HG02852 (cell line): ENCODE results near the gene MXI1.

ENCODE experiments used
- ATAC-seq: cut with Tn5 transposase; IDR thresholded peaks from one replicate; pipeline ENCODE4 v1.9.1; 2021; ENCODE audit warnings: mild to moderate bottlenecking, moderate library complexity; ENCODE audit not compliant: unreplicated experiment

The MXI1 gene

GRCh38 chr10:110214371-110214826 lies 7.0 kb downstream of the MXI1 start:
- ATAC-seq: peak; percentile 32

GRCh38 chr10:110215286-110216170 lies 8.1 kb downstream of the MXI1 start:
- ATAC-seq: no peak

GRCh38 chr10:110216240-110216639 lies 8.8 kb downstream of the MXI1 start:
- ATAC-seq: no peak

- no peak for ATAC-seq
Observed at GRCh38 chr10:110216942-110217661, 9.7 kb downstream of the MXI1 start.

- ATAC-seq: no peak
Observed at GRCh38 chr10:110217662-110218008, 10.2 kb downstream of the MXI1 start.

GRCh38 chr10:110218632-110219031 lies 11.2 kb downstream of the MXI1 start:
- ATAC-seq: no peak

- ATAC-seq: no peak
Observed at GRCh38 chr10:110219884-110220283, 12.5 kb downstream of the MXI1 start.

- ATAC-seq: no peak
Observed at GRCh38 chr10:110220398-110220797, 13.0 kb downstream of the MXI1 start.

- ATAC-seq: no peak
Observed at GRCh38 chr10:110221044-110221720, 13.8 kb downstream of the MXI1 start.

- ATAC-seq: peak; percentile 49
Observed at GRCh38 chr10:110221721-110222261, 14.4 kb downstream of the MXI1 start.

- no peak for ATAC-seq
Observed at GRCh38 chr10:110222641-110223297, 15.4 kb downstream of the MXI1 start.

GRCh38 chr10:110223298-110223925 lies 16.0 kb downstream of the MXI1 start:
- ATAC-seq: no peak

- ATAC-seq: no peak
Observed at GRCh38 chr10:110224992-110225391, 17.6 kb downstream of the MXI1 start.

GRCh38 chr10:110225441-110225755 lies 18.0 kb downstream of the MXI1 start:
- ATAC-seq: peak; percentile 5

- ATAC-seq: peak; percentile 71
Observed at GRCh38 chr10:110225756-110226542, 18.5 kb downstream of the MXI1 start.

GRCh38 chr10:110226543-110226925 lies 19.1 kb downstream of the MXI1 start:
- no peak for ATAC-seq

- peak; percentile 21 for ATAC-seq
Observed at GRCh38 chr10:110226926-110227641, 19.7 kb downstream of the MXI1 start.

GRCh38 chr10:110228066-110228465 lies 20.7 kb downstream of the MXI1 start:
- ATAC-seq: no peak

GRCh38 chr10:110229155-110229554 lies 21.8 kb downstream of the MXI1 start:
- no peak for ATAC-seq
